DMS153 treated with DMSO at 0.1 percent for 48 hours (cell line): Measurements from ENCODE around the gene NHS.

Experiments used
- DNase-seq: peaks from one replicate; lab custom pipeline; 2025; ENCODE audit not compliant: unreplicated experiment; lab: John Stamatoyannopoulos, UW

NHS gene

DNA sequence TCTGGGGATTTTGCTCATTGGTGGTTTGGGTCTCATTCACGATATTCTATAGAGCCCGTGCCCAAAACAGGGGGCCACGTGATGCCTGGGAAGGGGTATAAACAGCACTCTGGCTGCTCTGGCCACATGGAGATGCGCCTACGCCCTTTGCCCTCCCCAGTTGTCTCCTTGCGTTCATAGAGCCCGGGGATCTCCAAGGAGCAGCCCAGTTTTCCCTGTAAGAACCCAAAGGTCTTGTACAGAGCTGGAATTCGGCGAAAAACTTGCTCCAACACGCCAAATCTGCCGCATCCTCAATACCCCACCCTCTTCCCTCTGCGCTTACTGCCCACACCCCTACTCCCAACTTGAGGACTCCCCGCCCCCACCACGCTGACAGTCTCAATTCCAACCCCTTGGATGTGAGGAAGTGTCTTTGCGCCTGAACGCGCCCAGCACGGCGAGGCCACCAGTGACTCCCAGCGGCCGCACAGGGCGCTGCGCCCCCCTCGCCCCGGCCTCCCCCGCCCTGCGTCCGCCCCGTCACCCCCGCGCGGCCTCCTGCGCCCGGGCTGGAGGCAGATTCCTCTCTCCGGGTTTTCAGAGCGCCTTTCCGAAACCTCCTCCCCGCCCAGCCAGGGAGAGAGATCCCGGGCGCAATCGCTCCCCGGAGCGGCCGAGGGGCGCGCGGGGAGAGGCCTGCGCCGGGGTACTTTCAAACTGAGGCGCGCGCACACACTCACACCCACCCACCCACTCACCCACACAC, at the start of gene NHS:
Gene NHS (plus strand): TSS at position 582 of the 748 bp plus-strand sequence. CDS start 558 bp downstream, outside the sequence.
- peak; percentile 29 for DNase-seq

DNA sequence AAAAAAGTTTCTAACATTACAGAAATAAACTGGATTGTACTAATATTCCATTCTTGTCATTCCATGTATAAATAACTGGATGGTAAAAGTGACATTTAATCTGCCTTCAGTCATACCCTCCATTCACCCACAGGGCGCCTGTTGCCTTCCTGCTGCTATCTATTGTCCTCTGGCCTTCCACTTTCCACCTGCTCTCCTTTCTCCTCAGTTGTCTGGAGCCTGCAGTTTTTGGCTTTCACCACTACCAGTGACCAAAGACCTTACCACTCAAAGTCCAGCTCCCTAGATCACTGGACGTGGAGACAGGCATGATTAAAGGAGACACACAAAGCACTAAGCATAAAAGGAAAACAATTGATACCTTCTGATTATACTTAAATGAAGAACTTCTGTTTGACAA, 46.2 kb upstream of the NHS start:
- no peak for DNase-seq

DNA sequence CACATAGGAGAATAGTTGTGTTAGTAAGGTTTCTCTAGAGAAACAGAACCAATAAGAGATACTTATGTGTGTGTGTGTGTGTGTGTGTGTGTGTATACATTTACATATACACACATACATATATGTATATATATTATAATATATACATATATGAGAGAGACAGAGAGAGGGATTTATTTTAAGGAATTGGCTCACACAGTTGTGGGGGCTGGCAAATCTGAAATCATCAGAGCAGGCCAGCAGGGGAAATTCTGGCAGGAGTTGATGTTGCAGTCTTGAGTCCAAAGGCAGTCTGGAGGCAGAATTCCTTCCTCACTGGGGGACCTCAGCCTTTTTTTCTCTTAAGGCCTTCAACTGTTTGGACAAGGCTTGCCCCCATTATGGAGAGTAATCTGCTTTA, 38.6 kb upstream of the NHS start:
- no peak for DNase-seq

DNA sequence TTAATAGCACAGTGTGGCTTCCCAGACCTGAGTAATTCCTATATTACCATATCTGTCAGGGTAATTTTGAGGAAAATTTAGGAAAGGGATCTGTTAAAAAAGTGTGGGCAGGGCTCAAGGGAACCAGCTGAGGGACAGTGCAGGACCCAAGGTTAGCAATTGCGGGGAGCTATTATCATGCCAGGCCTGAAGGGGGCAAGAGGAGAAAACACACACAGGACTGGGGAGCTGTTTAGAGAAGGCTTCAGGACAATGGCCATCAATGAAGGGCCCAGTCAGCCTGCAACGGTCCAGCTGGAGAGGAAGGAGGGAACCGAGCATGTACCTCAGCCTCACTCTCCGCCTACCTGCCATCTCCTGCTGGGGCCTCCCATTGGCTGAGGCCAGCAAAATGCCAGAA, 19.0 kb upstream of the NHS start:
- no peak for DNase-seq

DNA sequence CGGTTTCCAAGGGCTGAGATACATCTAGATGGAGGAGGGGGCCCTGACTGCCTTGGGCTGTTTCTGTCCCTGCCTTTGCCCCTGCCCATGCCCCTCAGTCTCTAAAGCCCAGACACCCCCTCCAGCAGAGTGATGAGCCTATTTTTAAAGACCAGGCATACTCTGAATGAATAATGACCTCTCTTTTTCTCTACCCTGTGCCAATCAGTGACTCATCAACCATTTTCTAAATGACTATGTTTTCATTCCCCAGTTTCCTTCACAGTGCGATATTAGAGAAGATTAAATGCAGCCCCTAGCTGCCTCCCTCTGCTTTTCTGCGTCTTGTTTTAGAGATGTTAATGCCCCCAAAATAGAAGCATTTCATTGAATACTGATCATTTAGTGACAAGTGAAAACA, 15.5 kb upstream of the NHS start:
- no peak for DNase-seq

DNA sequence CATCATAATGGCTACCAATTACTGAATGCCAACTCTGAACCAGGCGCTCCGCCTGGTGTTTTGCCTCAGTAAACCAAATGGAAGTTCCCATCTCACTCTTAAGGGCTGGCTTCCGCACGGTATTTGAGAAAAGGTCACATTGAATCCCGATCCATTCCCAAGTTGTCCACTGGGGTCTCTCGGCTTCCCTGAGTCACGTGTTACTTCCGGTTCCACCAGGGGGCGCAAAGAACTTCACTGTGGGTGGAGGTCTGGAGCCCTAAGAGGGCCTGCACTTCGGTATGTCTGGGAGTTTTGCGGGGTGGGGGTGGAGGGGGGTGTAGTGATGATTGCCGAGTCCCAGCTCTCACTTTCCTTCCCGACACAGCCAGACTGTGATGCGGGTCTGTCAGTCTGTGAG, 13.4 kb upstream of the NHS start:
- no peak for DNase-seq

DNA sequence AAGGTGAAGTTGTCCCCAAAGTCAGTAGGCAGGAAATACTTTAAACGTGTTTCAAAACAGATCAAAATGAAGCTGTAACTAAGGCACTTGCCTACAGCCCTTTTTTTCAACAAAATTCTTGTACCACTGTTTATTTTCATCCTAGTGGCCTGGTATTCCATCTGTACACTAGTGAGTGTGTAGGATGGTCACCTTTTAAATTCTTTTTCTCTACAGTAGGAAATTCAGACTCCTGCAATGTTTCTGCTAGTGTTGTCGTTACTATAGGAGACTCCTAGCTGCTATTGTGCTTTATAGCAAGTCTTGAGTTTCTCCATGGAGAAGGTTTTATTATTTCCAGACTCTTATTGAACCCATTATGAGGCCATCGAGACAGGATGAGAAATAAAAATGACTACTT, 7.0 kb upstream of the NHS start:
- no peak for DNase-seq

DNA sequence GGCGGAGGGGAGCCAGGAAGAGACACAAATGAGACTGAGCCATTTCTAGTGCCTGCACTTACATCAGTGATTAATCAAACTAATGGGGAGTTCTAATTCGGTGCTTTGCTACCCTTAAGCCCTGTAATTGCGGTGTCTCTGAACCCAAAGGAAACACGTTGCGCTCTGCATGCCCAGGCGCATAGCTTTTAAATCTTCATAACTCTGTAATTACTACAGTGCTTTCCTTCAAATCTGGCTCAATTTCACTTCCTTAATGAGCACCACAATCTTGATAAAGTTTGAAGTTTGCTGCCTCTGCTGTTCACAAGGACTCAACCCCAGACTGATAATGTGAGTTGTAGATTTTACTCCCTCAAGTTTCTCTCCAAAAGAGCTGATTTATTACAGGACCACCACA, 5.7 kb upstream of the NHS start:
- DNase-seq = no peak

DNA sequence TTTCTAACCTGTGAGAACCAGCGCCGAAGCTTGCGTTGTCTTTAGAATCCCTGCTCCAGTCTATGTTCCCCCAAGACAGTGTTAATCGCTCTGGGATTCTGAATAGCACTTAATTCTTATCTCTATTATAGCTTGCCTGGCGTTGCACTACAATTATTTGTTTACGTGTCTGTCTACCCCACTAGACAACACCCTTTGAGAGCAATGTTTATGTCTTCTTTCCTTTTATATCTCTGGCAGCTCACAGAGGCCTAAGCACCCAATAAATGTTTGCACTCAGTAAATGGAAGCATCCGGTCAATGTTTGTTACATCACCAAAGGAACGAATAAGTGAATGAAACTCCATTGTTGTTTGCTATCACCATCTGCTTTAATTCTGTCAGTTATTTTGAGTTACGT, 4.8 kb upstream of the NHS start:
- peak; percentile 30 for DNase-seq

DNA sequence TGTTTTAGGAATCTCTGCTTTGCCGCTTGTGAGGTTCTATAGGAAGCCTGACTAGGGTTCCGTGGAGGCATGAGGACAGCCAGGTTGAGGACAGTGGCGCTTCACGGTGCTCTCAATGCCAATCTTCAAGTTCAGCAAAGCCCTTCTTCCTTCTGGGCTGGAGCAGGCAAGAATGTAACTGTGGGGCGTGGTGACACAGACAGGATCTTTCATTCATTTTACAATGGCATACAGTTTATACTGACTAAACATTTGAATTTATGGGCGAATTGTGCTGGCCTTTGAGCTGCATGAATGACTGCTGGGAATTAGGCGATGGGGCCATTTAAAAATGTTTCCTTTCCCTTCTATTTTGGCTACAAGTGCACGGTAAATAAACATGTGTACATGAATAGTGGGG, 2.9 kb upstream of the NHS start:
- no peak for DNase-seq

DNA sequence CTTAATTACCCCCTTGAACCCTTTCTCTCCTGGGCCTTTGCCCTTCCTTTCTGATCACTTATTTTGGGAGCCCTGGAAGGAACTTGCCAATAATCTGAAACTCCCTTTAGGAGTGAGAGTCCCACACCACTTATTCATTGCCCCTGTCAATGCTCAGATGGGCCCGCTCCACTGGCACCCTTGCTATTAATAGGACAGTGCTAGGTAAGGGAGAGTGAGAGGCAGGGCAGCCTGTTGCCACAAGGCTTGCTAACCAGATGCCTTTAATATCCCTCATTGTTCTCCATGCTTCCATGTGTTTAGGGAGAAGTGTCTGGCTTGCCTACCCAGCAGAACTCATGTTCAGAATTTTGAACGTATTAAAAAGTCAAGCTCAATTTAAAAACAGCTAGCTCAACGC, 1.7 kb upstream of the NHS start:
- DNase-seq = no peak

DNA sequence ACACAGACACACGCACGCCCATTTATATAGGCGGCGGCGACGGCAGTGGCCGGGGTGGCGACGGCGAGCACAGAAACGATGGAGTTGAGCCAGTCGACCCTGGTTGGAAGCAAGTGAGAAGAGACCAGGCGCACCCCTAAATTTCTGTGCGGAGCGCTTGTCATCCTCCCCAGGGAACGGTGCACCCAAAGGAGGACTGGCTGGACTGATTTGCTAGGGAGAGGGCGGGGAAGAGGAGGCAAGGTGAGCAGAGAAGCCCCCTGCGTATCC, 302 bp downstream of the NHS start:
- DNase-seq = no peak

DNA sequence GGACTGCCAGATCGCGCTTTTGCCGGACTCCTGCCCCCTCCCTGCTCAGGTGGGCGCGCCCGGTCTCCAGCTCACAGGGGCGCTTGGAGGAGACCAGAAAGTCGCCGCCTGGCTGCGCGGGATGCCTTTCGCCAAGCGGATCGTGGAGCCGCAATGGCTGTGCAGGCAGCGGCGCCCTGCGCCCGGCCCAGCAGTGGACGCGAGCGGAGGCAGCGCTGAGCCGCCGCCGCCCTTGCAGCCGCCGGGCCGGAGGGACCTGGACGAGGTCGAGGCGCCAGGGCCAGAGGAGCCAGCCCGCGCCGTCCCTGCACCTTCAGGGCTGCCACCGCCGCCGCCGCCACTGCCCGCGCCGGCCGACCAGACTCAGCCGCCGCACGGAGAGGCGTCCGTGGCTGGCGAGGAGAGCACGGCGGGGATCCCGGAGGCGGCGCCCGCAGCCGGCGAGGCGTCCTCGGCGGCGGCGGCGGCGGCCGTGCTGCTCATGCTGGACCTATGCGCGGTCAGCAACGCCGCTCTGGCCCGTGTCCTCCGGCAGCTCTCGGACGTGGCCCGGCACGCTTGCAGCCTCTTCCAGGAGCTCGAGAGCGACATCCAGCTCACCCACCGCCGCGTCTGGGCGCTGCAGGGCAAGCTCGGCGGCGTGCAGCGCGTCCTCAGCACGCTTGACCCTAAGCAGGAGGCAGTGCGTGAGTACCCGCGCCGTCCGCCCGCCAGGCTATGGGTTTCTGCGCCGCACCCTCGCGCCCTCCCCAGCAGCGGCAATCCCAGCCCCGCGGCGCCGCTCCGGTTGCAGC, 834 bp downstream of the NHS start:
- no peak for DNase-seq

DNA sequence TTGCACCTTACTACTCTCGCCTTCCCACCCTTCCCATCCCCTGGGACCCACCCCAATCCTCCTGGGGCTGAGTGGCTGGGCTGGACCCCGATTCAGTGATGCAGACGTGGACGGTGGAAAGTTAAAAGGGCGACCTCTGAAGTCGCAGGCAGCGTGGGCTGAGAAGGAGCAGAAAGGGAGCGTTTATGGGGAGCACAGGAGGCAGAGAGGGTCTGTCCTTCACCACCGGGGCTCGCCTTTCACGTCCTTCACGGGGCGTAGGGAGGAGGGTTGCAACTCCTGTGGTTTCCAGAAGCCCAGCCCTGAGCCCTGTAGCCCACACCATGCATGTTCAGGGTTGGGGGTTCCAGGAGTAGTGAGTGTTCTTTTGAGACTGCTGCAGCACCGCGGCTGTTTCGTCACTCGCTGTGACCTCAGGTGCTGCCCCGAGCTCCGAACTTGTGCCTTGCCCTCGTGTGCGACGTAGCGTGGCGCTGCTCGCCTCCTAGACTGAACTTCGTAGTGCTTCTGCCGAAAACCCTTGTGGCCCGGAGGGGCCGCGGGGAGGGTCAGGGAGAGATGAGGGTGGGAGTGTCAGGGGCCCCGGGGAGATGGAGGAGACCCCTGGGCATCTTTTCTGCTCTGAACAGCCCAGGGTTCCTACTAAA, 1.6 kb downstream of the NHS start:
- no peak for DNase-seq

DNA sequence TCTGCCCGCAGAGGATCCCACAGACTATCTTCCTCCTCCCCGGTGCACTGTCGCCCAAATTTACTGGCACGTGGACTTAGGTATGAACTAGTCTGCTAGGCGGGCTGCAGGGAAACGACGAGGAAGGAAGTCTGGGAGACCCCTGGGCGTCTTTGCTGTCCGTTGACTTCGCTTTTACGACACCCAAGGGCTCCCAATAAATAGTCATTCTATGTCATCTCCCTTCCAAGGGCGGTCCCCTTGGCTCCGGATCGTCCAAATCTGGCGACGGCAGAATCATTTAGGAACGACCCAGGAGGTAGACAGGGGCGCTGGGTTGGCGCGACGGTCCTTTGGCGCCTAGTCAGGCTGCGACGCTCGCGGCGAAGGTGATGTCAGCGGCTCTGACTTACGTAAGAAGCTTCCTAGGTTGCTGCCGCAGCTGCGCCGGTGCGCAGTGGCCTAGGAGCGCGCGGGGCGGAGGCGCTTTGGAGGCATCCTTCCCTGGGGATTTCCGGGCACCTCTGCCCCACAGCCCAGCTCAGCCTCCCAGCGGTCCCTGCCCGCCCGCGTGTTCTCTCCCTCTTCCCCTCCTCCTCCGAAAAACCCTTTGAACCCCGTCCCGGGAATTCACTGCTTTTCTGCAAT, 2.2 kb downstream of the NHS start:
- DNase-seq = peak; percentile 53

DNA sequence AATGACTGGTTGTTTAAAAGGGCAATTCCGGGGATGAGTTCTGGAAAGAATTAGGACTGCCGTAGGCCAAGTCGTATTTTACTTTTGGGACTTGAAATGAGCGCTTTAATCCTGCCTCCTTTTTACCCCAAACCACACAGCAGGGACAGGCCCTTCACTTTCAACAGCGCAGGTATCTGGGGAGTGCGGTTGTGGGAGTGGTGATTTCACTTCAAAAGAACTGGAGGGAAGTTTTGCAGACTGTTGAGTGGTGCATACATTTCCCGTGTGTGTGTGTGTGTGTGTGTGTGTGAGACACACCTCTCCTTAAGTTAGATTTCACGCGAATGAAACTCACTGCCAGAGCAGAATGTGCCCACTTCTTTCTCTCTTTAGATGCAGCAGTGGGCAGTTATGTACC, 2.8 kb downstream of the NHS start:
- DNase-seq = no peak

DNA sequence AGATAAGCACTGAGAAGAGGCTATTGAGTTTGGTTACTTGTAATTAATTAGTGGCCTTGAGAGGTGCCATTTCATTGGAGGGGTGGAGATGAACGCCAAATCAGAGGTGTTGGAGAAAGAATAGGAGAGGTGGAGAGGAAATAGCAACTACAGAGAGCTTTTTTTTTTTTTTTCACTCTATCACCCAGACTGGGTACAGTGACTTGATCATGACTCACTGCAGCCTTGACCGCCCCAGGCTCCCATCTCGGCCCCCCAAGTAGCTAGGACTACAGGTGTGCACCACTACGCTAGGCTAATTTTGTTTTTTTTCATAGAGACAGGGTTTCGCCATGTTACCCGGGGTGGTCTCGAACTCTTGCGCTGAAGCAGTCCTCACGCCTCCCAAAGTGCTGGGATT, 5.2 kb downstream of the NHS start:
- no peak for DNase-seq

DNA sequence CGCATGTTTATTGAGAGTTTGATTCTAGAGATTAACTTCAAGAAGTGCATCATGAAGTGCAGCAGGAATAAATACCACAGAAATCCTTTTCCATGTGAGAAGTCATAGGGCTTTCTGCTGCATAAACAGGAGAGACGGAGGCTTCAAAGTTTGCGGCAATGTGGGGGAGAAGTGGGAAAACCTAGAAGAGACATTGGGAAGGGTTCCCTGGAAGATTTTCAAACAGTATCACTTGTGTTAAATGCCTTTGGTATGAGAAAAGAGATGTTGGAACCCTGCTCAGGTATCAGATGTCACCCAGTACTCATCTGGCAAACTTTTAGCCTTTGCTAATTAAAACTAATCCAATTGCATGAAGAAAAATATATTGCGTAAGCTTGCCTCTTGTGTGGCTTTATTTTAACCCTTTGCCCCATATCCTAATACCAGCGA, 15.4 kb downstream of the NHS start:
- no peak for DNase-seq

DNA sequence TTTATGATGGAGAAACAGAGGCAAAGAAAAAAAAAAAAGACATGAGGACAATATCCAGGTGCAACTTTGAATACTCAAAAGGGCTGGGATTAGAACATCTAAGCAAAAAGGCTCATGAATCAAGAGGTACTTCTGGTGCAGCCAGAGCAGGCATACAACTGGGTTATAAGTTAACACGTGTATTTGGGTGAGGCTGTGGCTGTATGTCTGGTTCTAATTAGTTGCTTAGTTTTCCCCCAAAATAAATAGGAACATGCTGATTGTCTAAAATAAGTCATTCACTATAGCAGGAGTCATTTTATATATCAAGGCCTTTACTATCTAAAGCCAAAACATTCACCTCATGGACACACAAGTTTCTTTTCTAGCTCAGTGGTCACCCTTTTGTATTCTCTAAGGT, 20.2 kb downstream of the NHS start:
- no peak for DNase-seq

DNA sequence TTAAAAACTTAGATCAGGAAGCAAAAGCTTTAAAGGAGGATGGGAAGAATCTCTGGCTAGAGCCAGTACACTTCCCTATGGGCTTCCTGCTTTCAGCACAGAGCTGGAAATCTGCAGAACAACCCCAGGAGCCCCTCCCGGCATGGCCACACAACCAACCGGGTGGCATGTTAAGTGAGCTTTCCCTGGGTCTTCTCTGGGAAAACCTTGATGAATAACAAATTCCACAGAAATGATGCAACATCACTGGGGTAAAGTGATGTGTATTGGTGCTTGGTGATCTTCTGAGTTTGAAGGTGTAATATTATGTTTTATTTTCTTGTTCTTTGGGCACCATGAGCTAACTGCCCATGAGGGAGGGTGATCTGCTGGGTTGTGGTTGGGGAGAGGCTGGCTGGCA, 22.1 kb downstream of the NHS start:
- no peak for DNase-seq

DNA sequence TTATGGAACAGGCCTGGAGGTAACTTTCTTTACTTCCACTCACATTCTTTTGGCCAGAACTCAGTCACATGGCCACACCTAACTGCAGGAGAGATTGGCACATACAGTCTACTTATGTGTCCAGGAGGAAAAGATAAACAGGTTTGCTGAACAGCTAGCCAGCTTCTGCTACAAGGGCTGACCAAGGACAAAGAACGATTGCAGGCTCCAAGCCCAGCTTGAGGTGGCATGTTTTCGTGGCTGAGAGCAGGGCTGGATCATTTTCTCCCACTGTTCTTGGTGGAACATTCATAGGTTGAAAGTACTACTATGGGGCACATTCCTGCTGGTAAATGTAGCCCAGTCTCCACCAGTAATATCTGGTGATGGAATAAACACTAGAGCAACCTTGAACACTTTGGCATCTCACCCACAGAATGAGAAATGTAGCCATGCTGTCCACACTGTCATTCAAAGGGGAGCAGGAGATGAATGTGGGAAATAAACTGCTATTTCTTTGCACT, 28.2 kb downstream of the NHS start:
- no peak for DNase-seq

DNA sequence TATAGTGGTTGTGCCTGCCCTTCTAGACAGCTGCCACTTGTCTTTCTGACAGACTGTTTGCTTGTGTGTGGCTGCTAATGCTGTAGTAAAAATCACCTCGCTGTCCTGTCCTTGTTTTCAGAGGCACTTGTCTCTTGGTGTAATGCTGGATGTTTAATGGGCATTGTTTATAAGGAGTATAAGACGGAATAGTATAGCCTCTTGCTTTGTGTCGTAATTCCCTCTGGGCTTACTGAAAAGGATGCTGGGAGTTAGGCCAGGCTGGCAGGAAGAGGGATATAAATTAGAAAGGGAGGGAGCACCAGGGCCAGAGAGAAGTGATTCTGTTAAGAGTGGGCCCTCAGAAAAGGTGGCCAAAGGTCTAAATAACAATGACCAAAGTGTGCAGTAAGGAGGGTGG, 29.0 kb downstream of the NHS start:
- DNase-seq = no peak
